ENCODE data around the gene CACNA1C.
A peak's percentile ranks its signal among the peaks of the same experiment; 100 is the strongest.

The CACNA1C gene

DNA sequence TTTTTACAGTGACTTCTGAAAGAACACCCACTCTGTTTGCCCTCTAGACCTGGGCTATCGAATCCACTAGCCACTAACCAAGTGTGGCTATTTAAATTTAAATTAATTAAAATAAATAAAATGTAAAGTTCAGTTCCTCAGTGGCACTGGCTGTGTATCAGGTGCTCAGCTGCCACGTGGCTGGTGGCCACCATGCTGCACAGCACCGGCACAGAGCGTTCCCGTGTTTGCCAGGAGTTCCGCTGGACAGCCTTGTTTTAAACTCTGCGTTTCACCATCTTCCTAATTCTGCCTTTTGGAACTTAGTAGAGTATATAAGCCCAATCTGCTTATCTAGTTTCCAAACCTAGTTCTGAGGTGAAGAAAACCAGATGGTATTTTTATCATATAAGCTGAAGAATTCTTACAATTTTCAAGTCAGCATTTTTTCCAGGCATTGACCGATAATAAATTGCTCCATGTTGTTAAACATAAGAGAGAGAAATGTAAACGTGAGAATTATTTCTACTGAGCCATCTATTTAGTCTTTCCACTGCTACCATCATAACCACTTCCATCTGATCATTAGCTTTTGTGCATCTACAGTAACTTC is 339.0 kb downstream of the CACNA1C start:
- no peak for DNase-seq (ENCODE audit: low read depth)

DNA sequence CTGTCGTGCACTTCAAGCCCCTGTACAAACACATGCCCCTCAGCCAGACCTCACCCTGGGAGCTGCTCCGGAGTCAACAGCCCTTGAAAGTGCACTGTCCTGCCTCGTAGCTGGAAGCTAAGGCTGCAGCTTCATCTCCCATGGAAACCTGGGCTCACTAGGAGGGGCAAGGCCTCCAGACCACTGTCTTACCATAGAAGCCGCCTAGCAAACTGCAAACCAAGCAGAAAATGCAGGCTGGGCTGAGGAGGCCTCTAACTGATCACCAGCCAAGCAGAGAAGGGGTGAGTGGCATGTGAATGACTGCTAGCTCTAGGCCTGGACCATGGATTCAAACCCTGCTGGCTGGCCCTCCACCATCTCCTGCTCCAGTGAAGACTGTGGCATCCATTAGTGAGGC is 340.2 kb downstream of the CACNA1C start:
- no peak for DNase-seq (ENCODE audit: low read depth)

DNA sequence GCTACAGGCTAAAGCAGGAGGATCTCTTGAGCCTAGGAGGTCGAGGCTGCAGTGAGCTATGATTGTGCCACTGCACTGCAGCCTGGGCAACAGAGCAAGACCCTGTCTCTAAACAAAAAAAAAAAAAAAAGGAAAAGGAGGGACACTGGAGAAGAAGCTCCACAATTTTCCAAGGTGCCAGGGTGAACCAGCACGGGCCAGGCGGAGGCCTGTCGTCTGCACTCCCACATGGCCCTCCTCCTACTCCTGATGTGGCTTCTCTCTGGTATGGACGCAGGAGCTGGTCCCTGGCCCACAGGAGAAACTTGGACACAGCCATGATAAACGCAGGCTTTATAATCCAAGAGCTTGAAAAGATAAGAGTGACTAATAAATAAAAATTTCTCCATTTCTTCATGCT is 341.2 kb downstream of the CACNA1C start:
- no peak for DNase-seq (ENCODE audit: low read depth)

DNA sequence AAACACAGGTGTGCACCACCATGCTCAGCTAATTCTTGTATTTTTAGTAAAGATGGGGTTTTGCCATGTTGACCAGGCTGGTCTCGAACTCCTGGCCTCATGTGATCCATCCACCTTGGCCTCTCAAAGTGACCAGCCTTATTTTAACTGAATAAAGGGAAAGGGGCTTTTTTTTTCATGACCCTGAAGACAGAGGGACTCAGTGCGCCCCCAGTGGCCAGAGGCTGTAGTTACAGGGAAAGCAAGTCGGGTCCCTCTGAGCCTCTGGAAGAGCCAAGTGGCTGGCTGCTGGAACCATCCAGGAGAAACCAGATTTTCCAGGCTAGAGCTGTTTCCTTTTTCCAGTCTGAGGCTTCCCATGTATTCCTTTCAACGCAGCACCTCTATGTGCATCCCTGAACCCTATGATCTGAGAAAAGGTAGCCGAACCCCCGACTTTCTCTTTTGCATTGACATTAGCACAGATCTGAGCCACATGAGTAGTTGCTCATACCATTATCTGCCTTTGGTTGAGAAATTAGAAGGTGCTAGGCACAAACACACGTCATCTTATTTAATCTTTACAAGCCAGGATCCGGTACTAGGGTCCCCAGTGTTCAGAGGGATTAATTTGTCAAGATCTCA is 342.7 kb downstream of the CACNA1C start:
- no peak for DNase-seq (ENCODE audit: low read depth)

DNA sequence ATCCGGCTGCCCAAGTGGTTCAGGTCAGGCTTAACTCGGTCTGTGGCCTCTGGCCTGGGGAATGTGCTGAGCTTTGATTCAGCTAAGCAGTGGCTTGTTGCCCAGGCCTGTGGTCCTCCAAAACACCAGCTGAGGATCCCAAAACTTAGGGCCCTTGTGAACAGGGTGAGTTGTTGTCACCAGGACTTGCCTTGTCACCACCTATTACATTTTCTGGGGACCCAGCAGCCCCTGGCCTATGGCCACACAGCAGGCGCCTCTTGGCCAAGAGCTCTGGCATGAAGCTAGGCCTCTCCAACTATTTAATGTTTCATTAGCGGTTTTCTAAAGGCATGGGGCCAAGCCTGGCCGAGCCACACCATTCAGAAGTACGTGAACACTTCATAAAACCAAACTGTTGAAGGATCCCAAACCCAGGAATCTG is 343.7 kb downstream of the CACNA1C start:
- DNase-seq (ENCODE audit: low read depth) = peak; percentile 82

DNA sequence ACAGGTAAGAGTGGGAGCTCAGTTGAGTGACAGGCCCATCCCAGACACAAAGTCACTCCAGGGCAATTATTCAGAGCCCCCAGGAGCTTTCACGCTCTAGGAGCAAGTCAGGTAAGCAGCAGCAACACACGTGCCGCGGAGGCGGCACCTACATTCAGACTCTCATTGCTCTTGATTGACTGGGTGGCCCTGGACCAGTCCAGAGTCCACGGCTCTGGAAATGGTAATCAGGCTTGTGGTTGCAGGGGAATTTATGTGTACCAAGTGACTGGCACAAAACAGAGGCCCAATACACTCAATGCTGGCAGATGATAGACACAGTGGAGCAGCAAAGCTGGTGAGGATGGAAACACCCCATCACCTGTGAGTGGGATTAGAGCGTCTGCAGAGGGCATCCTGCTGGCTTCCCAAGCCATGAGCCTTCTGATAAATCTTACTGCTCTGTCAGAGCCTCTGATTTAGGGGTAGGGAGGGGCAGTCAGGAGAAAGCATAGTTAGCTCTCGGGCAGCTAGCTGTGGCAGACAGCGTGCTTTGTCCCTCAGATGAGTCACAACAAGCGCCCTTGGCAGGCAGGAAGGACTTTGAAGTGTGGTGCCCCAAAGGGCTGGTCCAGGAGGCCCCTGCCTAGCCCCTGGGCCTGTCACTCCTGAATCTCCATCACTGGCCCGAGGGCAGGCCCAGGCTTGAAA is 344.7 kb downstream of the CACNA1C start:
- no peak for DNase-seq (ENCODE audit: low read depth)

DNA sequence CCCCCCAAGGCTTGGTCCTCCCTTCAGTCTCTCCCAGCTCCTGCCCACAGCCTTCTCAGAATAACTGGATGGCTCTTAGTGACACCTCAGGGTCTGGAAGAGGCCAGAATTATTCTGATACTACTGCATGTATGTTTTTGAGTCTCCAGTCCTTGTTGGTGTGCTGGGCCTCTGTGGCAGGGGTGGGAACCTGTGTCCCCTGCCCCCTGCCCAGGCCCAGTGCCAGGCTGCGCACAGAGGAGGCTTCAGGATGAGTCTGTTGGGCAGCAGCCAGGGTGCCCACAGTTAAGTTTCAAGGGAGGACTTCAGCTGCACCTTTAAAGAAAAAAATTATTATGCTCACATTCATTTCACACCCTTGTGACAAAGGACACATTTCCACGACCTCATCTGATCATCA is 348.3 kb downstream of the CACNA1C start:
- DNase-seq (ENCODE audit: low read depth) = no peak

DNA sequence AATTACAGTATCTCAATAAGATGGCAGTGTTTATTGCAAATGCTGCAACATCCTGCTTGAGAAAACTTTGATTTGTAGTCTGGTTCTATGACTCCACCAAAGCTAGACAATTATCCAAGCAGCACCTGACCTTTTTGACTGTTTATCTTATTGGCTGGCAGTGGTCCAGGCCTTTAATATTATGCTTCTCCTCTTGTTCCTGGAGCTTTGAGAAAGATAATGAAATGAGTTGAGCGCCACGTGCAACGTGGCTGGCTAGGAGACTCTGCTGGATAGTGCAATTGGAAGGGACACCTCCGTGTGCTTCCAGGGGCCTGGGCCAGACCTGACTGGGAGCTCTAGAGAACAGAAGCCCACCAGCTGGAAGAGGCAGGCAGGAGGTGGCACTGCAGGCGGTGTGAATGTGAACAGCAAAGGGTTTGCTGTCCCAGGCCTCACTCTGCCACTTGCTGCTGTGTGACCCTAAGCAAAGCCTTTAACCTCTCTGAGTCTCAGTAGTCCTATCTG is 349.3 kb downstream of the CACNA1C start:
- DNase-seq (ENCODE audit: low read depth) = no peak

DNA sequence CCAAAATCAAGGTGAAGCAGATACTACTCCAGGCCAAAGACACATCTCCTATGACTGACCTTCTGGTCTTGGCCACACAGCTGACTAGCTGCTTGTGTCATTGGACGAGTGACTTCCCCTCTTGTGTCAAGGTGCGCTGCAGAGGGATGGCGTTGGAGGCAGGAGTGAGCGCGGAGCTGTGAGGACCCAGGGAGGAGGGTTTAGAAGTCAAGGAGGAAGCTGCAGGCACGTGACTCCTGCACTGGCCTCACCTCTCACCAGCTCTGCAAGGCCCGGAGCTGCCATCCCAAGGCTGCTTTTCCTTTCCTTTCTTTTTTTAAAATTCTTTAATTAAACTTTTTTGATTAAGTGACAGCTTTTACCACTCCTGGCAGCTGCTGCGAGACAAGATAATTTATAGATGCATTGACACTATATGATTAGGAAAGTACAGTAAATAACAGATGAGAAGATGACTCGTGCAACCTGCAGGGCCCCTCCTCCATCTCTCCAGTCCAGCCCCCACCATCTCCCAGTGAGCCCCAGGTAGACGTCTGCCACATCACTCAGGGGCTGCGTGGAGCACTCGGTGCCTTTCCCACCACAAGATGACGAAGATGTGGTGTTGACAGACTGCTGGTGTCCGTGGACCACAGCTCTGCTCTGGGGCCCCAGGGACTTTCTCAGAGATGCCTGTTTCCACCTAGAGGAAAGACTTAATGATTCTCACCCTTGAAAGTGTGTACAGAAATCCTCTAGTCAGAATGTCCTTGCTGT is 350.6 kb downstream of the CACNA1C start:
- DNase-seq (ENCODE audit: low read depth) = no peak

DNA sequence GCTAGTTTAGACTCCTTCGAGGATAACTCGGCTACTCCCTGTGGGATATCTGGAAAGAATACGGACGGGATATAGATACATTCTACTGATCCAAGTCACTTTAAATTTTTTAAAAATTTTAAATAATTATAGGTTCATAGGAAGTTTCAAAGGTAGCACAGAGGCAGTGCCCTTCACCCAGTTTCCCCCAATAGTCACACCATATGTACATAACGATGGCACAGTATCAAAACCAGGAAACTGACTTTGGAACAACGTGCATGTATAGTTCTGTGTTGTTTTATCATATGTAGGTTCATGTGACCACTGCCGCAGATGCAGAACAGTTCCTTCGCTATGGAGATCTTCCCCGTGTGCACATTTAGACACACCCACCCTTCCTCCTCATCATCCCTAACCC is 352.3 kb downstream of the CACNA1C start:
- no peak for DNase-seq (ENCODE audit: low read depth)

DNA sequence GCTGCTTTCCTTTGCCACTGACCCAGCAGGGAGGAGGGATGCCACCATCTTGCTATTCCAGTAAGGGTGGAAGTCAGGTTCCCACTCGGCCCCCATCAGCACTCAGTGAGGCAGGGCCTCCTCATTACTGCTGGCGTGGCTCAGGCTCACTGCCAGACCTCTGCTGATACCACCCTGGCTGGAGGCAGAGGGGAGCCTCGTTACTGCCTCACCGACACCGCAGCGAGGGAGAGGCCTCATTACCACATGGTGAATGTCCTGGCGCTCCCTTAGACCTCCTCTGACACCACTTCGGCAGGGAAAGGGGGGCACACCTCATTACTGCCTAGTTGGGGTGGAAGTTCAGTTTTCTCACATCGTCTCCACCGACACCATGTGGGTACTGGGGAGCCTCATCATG is 354.1 kb downstream of the CACNA1C start:
- DNase-seq (ENCODE audit: low read depth) = no peak

DNA sequence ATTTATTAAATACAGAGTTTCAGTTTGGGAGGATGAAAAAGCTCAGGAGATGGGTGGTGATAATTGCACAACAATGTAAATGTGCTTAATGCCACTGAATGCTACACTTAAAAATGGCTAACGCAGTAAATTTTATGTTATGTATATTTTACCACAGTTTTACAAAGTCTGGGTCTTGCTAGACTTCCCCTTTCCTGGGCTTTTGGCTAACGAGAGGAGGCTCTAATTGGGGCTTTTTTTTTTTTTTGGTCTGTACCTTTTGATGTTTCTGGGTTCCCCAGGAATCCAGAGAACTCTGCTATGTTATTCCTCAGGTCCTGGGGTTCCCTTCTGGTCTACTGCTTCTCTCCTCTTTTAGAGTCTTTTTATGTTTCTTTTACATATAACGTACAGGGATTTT is 355.5 kb downstream of the CACNA1C start:
- DNase-seq (ENCODE audit: low read depth) = no peak

DNA sequence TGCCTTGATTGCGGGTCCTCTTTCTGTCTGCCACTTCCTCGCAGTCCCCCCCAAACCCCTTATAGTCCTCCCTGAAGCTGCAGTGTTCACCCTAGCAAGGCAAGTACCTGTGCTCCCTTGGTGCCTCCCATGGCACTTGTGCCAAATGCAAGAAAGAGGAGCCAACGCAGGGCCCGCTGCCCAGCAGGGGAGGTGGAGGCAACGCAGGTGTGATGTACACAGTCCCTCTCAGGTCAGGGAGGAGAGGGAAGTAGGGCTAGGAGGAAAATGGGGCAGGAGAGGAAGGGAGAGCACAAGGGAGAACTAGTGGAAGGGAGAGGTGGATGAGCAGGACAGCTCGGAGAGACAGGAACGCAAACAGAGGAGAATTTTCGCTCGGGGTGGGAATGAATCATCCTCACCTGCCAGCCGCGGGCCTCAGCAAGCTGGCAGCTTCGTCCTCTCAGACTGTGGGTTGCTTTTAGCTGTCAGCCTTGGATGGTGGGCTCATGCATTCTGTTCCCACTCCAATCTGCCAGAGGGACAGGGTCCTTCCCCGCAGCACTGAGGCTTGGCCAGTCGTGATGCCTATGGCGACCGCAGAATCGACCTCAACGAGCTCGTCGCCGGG is 357.0 kb downstream of the CACNA1C start:
- DNase-seq (ENCODE audit: low read depth) = no peak

DNA sequence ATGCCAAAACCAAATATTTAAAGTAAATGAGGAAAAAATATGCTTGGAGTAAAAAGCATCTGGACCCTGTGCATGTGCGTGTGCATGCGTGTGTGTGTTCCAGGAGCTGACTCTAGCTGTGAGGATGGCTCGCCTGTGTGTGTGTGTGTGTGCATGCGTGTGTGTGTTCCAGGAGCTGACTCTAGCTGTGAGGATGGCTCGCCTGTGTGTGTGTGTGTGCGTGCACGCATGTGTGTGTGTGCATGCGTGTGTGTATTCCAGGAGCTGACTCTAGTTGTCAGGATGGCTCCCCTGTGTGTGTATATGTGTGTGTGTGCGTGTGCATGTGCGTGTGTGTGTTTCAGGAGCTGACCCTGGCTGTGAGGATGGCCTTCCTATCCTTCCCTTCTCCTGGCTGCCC is 357.7 kb downstream of the CACNA1C start:
- no peak for DNase-seq (ENCODE audit: low read depth)

DNA sequence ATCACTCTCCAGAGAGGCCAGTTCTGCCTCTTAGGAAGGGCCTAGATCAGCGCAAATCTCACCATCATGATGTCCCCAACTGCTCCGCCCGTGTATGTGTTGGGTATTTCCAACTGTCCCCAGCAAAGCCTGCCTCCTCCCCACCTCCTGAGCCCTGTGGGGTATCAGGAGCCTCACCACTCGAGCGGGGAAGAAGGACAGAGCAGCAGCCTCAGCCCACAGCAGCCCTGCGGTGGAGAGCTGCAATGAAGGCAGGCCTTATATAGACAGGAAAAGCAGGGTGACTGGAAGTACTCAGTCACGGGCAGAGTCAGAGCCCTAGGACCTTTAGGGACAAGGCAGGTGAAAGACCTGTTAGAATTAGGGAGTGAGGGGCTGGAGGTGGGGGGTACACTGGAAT is 358.2 kb downstream of the CACNA1C start:
- DNase-seq (ENCODE audit: low read depth) = no peak

DNA sequence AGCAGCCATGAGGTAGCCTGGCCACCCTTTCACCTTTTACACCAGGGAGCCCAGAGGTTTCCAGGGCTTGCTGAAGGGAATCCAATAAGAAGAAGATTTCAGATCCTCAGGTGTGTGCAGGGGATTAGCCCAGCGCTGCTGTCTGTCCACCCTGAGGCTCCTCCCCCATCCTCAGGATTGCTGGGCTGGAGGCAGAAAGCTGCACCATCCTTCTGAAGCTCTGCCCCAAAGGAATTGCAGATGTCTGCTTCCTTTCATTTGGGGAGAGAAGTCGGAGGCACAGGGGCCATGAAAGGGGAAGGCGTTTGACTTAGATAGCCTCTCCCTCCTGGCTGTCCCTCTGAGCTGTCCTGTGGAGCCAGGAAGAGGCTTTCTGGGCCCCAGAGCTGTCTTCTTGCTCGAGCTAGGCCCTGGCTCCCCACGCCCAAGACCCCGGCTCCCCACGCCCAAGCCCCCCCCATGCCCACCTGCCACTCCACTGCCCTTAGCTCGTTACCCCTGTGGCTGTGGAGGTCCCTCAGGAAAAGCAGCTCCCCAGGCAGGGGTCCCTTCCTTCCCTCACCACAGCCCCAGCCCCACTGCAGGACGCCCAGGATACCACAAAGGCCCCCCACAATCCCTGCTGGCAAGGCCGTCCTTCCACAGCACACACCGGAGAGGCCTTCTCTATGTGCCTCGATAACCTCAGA is 359.0 kb downstream of the CACNA1C start:
- DNase-seq (ENCODE audit: low read depth) = no peak

DNA sequence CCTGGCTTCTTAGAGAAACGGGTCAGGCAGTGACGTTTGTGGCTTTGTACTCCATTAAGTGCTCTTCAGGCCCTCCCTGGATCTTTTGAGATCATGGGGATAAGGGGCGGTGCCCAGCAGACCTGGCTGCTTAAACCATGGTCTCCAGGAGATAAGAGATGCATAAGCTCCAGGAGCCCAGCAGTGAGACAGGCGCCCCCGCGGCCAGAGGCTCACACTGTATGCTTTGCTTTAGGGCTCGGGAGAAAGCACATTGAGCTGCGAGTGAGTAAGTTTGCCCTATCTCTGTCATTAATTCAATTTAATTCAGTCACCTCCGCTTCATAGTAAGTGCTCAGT is 359.5 kb downstream of the CACNA1C start:
- DNase-seq (ENCODE audit: low read depth) = no peak

DNA sequence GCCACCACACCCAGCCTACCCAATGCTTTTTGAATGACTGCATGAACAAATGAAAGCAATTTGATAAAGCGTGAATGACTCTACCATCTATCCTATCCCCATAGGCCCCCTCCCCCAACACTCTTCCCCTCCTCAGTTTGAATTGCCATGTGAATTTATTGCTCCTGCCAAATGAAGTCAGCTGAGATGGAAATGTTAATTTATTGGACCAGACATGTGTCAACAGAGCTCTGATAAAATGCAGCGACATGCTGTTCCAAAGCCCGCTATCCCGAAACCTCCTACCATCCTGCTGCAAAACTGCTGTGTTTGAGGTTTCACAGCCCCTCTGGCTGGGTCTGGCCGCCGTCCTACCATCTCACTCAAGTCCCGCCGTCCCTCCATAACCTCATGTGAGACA is 360.5 kb downstream of the CACNA1C start:
- DNase-seq (ENCODE audit: low read depth) = no peak

DNA sequence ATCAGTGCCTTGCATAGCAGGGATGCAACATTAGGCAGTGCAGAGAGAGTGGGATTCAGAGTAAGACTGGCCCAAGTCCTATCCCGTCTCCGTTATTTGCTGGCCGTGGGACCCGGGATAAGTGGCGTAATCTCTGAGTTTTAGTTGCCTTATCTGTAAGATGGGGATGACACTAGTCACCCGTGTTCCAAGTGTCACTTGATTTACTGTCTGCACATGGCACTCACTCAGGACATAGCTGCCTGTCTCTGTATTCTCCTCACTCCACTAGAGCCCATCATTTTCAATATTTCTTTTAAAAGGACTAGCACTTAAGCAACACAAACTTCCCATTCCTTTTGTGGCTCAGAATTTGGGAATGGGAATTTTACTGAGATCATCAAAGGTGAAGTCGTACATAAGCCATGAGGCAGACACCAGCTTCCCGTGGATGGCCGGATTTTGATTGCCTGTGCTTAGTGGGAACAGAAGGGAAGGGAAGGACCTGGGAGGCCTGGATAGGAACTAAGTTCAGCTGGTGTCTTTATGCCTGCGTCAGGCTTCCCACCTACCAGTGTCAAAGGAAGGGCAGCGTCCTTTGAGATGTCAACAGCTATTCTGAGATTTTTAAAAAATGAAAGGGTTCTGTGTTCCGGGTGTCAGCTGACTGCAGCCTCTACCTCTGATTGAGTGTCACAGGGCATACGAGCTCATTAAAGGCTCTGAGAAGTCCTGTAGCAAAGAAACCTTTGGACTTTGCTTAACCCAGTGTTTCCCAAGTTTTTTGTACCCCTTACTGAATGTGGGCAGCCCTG is 361.4 kb downstream of the CACNA1C start:
- no peak for DNase-seq (ENCODE audit: low read depth)

DNA sequence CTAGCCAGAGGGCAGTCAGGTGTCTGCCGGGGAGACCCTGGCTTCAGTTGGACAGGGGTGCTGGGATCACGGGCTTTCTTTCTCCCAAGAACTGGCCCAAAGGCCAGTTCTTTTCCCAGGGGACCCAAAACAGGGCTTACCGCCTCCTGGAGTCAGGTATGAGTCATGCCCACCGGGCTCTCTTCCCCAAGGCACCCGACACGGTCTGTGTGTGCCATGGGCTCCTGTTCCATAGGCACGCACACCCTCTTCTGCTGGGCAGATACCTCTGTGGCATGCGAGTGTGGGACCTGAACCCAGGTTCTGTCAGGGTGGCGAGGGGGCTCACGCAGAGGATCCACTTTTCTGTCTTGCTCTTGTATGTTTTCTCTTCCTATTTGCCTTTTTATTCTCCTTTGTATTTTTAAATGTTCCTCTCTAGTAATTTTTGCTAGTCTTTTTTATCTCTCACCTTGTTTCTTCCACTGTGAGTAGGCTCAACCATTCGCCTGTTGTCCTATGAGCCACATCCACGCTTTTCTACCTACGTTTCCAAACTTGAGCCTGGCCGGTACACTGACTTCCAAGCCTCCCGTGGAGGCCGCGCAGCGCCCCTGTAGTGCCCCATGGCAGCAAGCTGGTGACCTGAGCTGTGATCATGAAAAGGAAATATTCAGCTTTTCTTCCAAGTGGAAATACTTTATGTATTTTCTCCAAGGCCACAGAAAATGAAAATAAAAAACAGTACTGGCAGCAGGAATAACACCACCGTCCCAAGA is 362.2 kb downstream of the CACNA1C start:
- no peak for DNase-seq (ENCODE audit: low read depth)

Data from GM04504 (cell line).